ENCODE data around the gene TAAR9. TPM values are rescaled to one million over a fixed set of nuclear protein-coding genes. Genes with fewer than 3 reads are reported as not detected.

The TAAR9 gene
- total and polyA plus RNA-seq, 7 donors = not detected

- TF ChIP-seq POLR2AphosphoS5 (IDR thresholded peaks at IDR 0.05) (no peak), POLR2A (IDR thresholded peaks at IDR 0.05) (no peak), EP300 (IDR thresholded peaks at IDR 0.05) (no peak)
- Histone ChIP-seq H3K36me3 (peaks cover 0 to 26% (median 10%) of the 10 kb centered on the region in 4 donors), H3K27ac (no peak overlapping the region), H3K4me3 (no peak overlapping the region), H3K4me1 (peaks cover 0 to 18% (median 8%) of the 10 kb centered on the region in 4 donors), H3K27me3 (no peaks in the 10 kb centered on the region), H3K9me3 (no peaks in the 10 kb centered on the region)
- intact Hi-C loops (cut with DNase I) = loop anchor here (10.0 kb wide), 1 partner anchor 554 kb away; no protein-coding TSS in a partner anchor
- DNase-seq = no peak
- WGBS, 2 donors = 71 to 86% methylated on average over 3 of the region's 3 CpGs
Observed at GRCh38 chr6:132498638-132499037, 39.4 kb upstream of the TAAR9 start.

DNA sequence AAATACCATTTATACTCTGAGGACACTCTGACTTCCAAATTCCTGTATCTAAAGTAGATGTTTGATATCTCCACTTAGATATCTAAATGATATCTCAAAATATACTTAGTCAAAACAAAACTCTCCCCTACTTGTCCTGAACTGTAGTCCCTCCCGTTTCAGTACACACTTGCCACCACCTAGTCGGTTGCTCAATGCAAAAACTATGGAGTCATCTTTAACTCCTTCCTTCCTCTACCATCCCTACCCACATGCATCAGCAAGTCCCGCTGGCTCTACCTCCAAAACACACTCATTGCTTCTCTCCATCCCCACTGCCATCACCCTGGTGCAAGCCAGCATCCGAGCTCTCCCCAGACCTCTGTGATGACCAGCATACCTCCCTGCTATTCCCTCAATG lies 38.3 kb upstream of the TAAR9 start:
- Histone ChIP-seq H3K4me1 (peaks cover 0 to 26% (median 16%) of the 10 kb centered on the region in 4 donors), H3K9me3 (no peaks in the 10 kb centered on the region), H3K27me3 (no peaks in the 10 kb centered on the region), H3K27ac (no peak overlapping the region), H3K4me3 (no peak overlapping the region), H3K36me3 (peaks cover 0 to 26% (median 10%) of the 10 kb centered on the region in 4 donors)
- no peak for TF ChIP-seq POLR2AphosphoS5 (IDR thresholded peaks at IDR 0.05)
- no peak for TF ChIP-seq EP300 (IDR thresholded peaks at IDR 0.05)
- TF ChIP-seq POLR2A (IDR thresholded peaks at IDR 0.05) = no peak
- TF ChIP-seq, protein P1, sequence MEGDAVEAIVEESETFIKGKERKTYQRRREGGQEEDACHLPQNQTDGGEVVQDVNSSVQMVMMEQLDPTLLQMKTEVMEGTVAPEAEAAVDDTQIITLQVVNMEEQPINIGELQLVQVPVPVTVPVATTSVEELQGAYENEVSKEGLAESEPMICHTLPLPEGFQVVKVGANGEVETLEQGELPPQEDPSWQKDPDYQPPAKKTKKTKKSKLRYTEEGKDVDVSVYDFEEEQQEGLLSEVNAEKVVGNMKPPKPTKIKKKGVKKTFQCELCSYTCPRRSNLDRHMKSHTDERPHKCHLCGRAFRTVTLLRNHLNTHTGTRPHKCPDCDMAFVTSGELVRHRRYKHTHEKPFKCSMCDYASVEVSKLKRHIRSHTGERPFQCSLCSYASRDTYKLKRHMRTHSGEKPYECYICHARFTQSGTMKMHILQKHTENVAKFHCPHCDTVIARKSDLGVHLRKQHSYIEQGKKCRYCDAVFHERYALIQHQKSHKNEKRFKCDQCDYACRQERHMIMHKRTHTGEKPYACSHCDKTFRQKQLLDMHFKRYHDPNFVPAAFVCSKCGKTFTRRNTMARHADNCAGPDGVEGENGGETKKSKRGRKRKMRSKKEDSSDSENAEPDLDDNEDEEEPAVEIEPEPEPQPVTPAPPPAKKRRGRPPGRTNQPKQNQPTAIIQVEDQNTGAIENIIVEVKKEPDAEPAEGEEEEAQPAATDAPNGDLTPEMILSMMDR (IDR thresholded peaks at IDR 0.05) = no peak
- 61 to 67% methylated on average over 4 of the region's 4 CpGs for WGBS, 2 donors
- DNase-seq = no peak
- intact Hi-C loops (cut with DNase I) = loop anchor here (10.0 kb wide), 1 partner anchor 555 kb away; no protein-coding TSS in a partner anchor

GRCh38 chr6:132504757-132505156 lies 33.3 kb upstream of the TAAR9 start:
- TF ChIP-seq, protein P1 (IDR thresholded peaks at IDR 0.05) = no peak
- no peak for TF ChIP-seq EP300 (IDR thresholded peaks at IDR 0.05)
- no peak for DNase-seq
- Histone ChIP-seq H3K27ac (no peak overlapping the region), H3K4me3 (no peak overlapping the region), H3K4me1 (peaks cover 0 to 38% (median 27%) of the 10 kb centered on the region in 4 donors), H3K27me3 (no peaks in the 10 kb centered on the region), H3K9me3 (no peaks in the 10 kb centered on the region), H3K36me3 (peaks cover 0 to 26% (median 10%) of the 10 kb centered on the region in 4 donors)
- WGBS, 2 donors = 77 to 79% methylated on average over 5 of the region's 5 CpGs
- intact Hi-C loops (cut with DNase I) = no loop called here

- H3K9me3 ChIP-seq = no peaks in the 10 kb centered on the region
- H3K27me3 ChIP-seq = no peaks in the 10 kb centered on the region
- H3K27ac ChIP-seq = no peak overlapping the region
- no peak for DNase-seq
- H3K4me1 ChIP-seq = peaks cover 0 to 38% (median 27%) of the 10 kb centered on the region in 4 donors
- 69 to 87% methylated on average over 1 of the region's 1 CpG for WGBS, 2 donors
- intact Hi-C loops (cut with DNase I) = no loop called here
- no peak overlapping the region for H3K4me3 ChIP-seq
- H3K36me3 ChIP-seq = peaks cover 0 to 26% (median 10%) of the 10 kb centered on the region in 4 donors
- TF ChIP-seq, protein P1 (IDR thresholded peaks at IDR 0.05) = no peak
- no peak for TF ChIP-seq EP300 (IDR thresholded peaks at IDR 0.05)
Observed at GRCh38 chr6:132505158-132505557, 32.9 kb upstream of the TAAR9 start.

DNA sequence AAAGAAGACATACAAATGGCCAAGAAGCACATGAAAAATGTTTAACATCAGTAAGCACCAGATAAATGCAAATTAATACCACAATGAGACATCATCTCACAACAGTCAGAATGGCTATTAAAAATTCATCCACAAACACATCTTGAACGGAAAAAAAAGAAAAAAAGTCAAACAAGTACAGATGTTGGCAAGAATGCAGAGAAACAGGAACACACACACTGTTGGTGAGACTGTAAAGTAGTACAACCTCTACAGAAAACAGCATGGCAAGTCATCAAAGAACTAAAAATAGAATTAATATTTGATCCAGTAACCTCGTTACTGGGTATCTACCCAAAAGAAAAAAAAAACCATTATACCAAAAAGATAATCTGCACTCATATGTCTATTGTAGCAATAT lies 31.6 kb upstream of the TAAR9 start:
- no peak for DNase-seq
- WGBS, 2 donors = 58 to 88% methylated on average over 2 of the region's 2 CpGs
- TF ChIP-seq EP300 (IDR thresholded peaks at IDR 0.05) = no peak
- TF ChIP-seq, protein P1 (IDR thresholded peaks at IDR 0.05) = no peak
- Histone ChIP-seq H3K36me3 (peaks cover 0 to 18% (median 3%) of the 10 kb centered on the region in 4 donors), H3K27ac (no peak overlapping the region), H3K4me1 (peaks cover 0 to 51% (median 37%) of the 10 kb centered on the region in 4 donors), H3K27me3 (no peaks in the 10 kb centered on the region), H3K4me3 (no peak overlapping the region), H3K9me3 (no peaks in the 10 kb centered on the region)
- intact Hi-C loops (cut with DNase I) = no loop called here

Measured in sigmoid colon (tissue), 7 donors.